Measurements from ENCODE around the gene MRPS11. TPM values are rescaled to one million over a fixed set of nuclear protein-coding genes. Genes with fewer than 3 reads are reported as not detected.
"Not testable (repeated sequence)": the region's sequence is repeated elsewhere in the genome, so short reads cannot be mapped to it uniquely, and the experiment has no call there.

MRPS11 gene
- polyA plus RNA-seq, 4 donors, result 40.7 to 46.9 (median 43.0) TPM

- no peak for DNase-seq (ENCODE audit: low read depth in 4 of 4, low spot score in 3 of 4)
These were observed 20.5 kb downstream of the MRPS11 start for GRCh38 chr15:88487796-88488523.

DNA sequence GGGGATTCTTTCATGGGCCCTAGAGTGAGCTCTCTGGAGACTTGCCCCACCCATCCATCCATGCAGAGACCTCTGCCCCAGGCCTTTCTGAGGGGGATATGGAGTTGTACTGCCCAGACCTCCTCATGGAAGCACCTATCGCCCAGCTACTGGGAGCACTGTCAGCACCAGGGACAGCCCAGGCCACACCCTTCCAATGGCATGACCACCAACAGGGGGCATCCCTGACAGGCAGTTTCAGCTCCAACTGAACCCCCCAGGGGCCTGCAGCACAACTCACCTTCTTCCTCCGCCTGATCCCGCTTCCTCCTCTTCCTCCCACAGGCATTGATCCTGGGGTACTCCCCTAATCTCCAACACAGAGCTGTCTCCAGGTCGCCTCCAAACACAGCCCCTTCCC, 21.8 kb downstream of the MRPS11 start:
- no peak for DNase-seq (ENCODE audit: low read depth in 4 of 4, low spot score in 3 of 4)

GRCh38 chr15:88490036-88490435, 22.5 kb downstream of the MRPS11 start:
- no peak for DNase-seq (ENCODE audit: low read depth in 4 of 4, low spot score in 3 of 4)

DNA sequence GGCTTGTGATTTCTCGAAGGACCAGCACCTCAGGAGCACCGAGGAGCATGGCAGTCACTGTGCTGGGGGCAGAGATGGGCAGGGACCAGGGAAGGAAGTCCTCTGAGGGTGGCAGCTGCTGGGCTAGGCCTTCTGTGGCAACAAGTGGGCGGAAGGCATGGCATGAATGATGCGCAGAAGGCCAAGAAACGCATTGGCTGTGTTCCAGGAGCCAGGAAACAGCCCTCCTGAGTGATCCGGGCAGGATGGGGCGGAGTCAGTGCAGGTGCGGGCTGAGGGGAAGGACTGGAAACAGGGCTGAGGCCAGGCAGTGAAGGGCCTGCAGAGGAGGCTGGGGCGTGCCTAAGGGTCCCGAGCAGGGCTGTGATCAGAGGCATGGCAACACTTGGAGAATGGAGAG, 23.6 kb downstream of the MRPS11 start:
- DNase-seq (ENCODE audit: low read depth in 4 of 4, low spot score in 3 of 4), result no peak

DNA sequence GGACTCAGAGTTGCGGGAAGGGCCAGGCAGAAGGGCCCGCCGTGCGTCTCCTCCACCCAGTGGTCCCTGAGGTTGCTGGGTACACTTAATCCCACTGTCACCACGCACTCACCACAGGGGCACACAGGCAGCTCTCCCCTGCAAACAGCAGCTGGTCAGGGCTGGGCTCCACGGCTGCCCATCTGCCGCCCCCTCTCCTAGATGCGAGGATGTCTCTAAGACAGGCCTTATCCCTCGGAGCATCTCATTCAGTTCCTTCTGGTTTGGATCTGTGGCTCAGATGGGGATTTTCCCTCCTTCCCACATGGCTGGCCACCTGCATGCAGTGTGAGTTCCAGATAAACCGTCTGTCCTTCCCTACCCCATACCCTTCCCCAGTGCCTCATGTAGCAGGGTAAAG, 26.3 kb downstream of the MRPS11 start:
- no peak for DNase-seq (ENCODE audit: low read depth in 4 of 4, low spot score in 3 of 4)

DNA sequence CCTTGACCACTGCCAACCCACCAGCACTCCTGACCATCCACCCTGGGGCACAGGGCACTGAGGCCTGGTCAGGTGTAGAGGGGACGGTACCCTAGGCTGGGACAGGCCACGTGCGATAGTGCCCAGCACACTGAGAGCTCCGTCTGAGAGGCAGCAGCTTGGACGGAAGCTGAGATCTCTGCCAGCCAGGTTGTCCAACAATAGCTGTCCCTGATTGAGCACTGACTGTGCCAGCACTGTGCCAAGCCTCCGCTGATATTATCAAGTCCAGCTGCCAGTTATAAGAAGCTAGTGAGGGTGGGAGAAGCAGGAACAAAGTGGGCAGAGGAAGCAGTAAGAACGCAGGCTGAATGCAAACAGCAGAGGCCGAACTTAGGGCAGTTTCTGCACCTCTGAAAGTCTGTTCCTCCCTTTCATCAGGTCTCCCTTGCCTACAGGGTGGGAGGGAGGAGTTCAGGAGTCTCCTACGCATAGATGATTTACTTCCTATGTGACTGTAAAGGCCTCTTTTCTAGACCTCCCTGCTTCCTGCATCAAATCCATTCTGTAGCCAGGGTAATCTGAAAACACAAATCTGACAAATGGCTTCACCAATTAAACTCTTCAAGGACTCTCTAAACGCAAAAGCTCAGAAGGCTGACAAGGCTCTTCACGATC, 29.7 kb downstream of the MRPS11 start:
- DNase-seq (ENCODE audit: low read depth in 4 of 4, low spot score in 3 of 4), result no peak

DNA sequence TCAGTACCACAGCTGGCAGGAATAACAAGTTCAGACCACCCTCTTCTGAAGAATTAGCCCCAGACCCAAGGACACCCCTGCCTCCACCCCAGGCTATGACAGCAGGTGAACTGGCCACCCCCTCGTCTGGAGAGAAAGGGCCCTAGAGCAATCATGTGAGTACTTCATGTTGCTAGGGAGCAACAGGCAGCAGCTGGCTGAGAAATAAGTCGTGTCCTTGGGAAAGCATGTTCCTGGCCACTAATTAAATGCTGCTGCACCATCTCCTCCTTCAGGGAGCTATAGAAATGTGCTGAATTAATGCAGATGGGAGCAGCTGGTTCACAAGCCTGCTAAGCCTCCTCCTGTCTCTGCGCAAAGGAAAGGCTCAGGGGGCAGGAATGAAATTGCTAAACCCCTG, 31.5 kb downstream of the MRPS11 start:
- DNase-seq (ENCODE audit: low read depth in 4 of 4, low spot score in 3 of 4), result peak in 1 of 4 donors; percentile 20

DNA sequence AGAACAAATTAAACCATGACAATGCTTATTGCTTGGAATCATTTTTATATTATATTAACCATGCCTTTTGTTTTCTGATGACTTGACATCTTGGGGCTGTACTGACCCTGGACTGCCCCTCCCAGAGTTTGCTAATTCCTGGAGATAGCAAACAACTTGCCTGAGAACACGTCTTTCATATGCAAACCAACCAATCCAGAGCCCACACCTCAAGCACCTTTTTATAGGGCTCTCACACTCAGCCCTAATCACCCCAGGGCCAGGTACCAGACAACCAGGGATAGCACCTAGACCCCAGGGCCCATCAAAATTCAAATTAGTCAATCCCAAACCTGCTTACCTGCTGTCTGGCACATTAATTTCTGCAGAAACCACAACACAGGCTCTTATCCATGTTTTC, 36.9 kb downstream of the MRPS11 start:
- DNase-seq (ENCODE audit: low read depth in 4 of 4, low spot score in 3 of 4), result no peak

GRCh38 chr15:88505721-88506120, 38.2 kb downstream of the MRPS11 start:
- no peak for DNase-seq (ENCODE audit: low read depth in 4 of 4, low spot score in 3 of 4)

DNA sequence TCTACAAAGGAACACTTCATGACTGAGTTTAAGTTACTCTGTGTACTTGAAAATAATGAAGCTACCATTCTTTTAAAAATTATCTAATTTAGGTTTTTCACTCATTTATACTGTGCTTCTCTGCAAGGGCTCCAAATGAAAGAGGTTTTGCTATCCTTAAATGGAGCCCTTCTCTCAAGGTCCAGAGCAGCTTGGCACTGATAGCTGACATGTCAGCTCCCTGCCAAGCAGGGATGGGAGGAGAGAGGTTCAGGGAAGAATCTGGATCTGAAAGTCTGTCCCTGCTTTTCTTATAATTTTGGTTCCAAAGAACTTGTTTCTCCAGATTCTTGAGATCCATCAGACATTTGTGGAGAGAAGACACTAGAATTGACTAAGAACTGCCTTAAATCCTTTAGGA, 39.1 kb downstream of the MRPS11 start:
- DNase-seq (ENCODE audit: low read depth in 4 of 4, low spot score in 3 of 4), result no peak

DNA sequence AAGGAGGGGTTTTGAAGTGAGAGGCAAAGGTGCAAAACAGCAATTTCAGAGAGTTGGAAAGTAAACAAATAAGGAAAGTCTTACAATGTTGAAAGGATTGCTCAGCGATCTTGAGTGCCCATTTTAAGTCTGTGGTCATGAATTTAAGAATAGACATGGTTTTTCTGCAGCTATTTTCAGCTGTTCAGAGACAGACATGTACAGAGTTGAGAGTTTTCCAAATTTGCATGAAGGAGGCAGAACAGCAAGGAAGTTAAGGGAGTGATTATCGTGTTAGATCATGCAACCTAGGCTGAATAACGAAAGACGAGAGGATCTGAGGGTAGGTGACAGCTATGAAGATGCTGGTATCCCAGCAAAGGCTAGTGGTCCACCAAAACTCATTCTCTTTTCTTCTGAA, 41.8 kb downstream of the MRPS11 start:
- DNase-seq (ENCODE audit: low read depth in 4 of 4, low spot score in 3 of 4), result no peak

GRCh38 chr15:88509964-88510363, 42.5 kb downstream of the MRPS11 start:
- no peak for DNase-seq (ENCODE audit: low read depth in 4 of 4, low spot score in 3 of 4)

- no peak for DNase-seq (ENCODE audit: low read depth in 4 of 4, low spot score in 3 of 4)
These were observed 43.7 kb downstream of the MRPS11 start for GRCh38 chr15:88511161-88511560.

DNA sequence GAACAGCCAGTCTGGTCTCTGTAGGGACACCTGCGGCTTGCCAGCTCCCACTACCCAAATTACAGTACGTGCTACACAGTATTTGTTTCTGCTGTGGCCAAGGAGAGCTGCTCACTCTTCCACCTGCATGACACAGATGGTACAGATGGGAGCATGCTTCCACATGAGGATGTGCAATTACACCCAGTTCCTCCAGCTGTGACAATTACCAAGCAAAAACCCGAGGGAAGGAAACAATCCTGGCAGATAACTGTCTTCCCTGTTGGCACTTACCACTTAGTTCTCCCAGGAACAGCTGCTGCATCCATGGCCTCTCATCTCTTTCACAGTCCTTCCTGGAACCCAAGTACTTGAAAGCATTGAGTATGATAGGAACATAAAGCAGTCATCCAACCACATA, 44.6 kb downstream of the MRPS11 start:
- no peak for DNase-seq (ENCODE audit: low read depth in 4 of 4, low spot score in 3 of 4)

- no peak for DNase-seq (ENCODE audit: low read depth in 4 of 4, low spot score in 3 of 4)
These were observed 45.1 kb downstream of the MRPS11 start for GRCh38 chr15:88512601-88513000.

DNA sequence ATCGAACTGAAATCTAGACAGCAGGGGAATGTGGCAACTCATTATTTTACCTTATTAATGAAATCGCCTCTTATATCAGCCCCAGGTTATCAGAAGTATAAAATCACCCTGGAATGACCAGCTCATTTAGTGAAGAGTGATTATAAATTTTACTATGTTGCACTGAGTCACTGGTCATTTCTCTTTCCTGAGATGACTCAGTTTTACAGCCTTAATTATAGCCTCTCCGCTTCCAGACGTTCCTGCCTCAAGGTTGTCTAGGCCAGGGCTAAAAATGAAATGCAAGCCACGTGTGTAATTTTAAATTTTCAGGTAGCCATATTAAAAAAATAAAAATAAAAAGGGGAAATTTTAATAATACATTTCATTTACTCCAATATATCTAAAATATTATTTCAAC, 45.7 kb downstream of the MRPS11 start:
- DNase-seq (ENCODE audit: low read depth in 4 of 4, low spot score in 3 of 4), result no peak

- DNase-seq (ENCODE audit: low read depth in 4 of 4, low spot score in 3 of 4), result no peak
These were observed 51.4 kb downstream of the MRPS11 start for GRCh38 chr15:88518903-88519302.

GRCh38 chr15:88524094-88524493, 56.6 kb downstream of the MRPS11 start:
- DNase-seq (ENCODE audit: low read depth in 4 of 4, low spot score in 3 of 4), result not testable (repeated sequence)

GRCh38 chr15:88525418-88525817, 57.9 kb downstream of the MRPS11 start:
- DNase-seq (ENCODE audit: low read depth in 4 of 4, low spot score in 3 of 4), result no peak

GRCh38 chr15:88526247-88526879, 58.9 kb downstream of the MRPS11 start:
- DNase-seq (ENCODE audit: low read depth in 4 of 4, low spot score in 3 of 4), result no peak

- DNase-seq (ENCODE audit: low read depth in 4 of 4, low spot score in 3 of 4), result no peak
These were observed 61.6 kb downstream of the MRPS11 start for GRCh38 chr15:88529021-88529630.
